Keratinocyte (primary cell): ENCODE data around the gene FIGNL1.

Source experiments
- CTCF ChIP-seq, 3 experiments: IDR thresholded peaks in 1 of 3; conservative IDR thresholded peaks in 1 of 3; optimal IDR thresholded peaks in 1 of 3; 2 replicates in 2 of 3; 3 replicates in 1 of 3; pipeline versions ENCODE3 to v1.5.1; 2011; ENCODE audit warnings: low read length in 3 of 3, mild to moderate bottlenecking in 3 of 3, moderate library complexity in 2 of 3, control low read depth in 1 of 3, inconsistent platforms in 1 of 3; ENCODE audit not compliant: insufficient read depth in 2 of 3; ENCODE audit errors: extremely low read depth in 1 of 3
- EZH2 ChIP-seq: IDR thresholded peaks from one replicate; pipeline ENCODE4 v1.6.1; 2012; ENCODE audit warnings: inconsistent platforms, mild to moderate bottlenecking, low read length, moderate library complexity

- TF ChIP-seq CTCF (optimal IDR thresholded peaks at IDR 0.05 in 1 of 3, IDR thresholded peaks at IDR 0.05 in 1 of 3, conservative IDR thresholded peaks at IDR 0.05 in 1 of 3; ENCODE audit: extremely low read depth in 1 of 3, insufficient read depth in 2 of 3, low read length in 3 of 3), result no peak
- TF ChIP-seq EZH2, result no peak
Measured at GRCh38 chr7:50456371-50457123, 6.4 kb upstream of the FIGNL1 start.
